HG03039 (cell line): Measurements from ENCODE around the gene RSPH6A.
A peak's percentile ranks its signal among the peaks of the same experiment; 100 is the strongest.

ENCODE experiments used
- ATAC-seq: cut with Tn5 transposase; IDR thresholded peaks from one replicate; pipeline ENCODE4 v1.9.1; 2021; ENCODE audit warnings: mild to moderate bottlenecking, moderate library complexity; ENCODE audit not compliant: unreplicated experiment

Gene RSPH6A

GRCh38 chr19:45814851-45815480 lies at the start of gene RSPH6A:
TSS of gene RSPH6A (minus strand) at chr19:45815308. CDS start at chr19:45815176, 132 bp downstream.
- ATAC-seq, result no peak

- ATAC-seq, result no peak
Observed at GRCh38 chr19:45864629-45865082, 49.5 kb upstream of the RSPH6A start.

- ATAC-seq, result no peak
Observed at GRCh38 chr19:45863840-45864628, 48.9 kb upstream of the RSPH6A start, which contains the start of gene FOXA3. TSS of gene FOXA3 (plus strand) at chr19:45864326. CDS start at chr19:45864457, 131 bp downstream.

GRCh38 chr19:45863335-45863839 lies 48.3 kb upstream of the RSPH6A start:
- ATAC-seq, result no peak

- ATAC-seq, result peak; percentile 78
Observed at GRCh38 chr19:45862564-45863334, 47.6 kb upstream of the RSPH6A start, which contains the start of gene SYMPK. TSS of gene SYMPK (minus strand) at chr19:45863147. CDS start at chr19:45854495, 8,652 bp downstream.

GRCh38 chr19:45862271-45862563 lies 47.1 kb upstream of the RSPH6A start:
- no peak for ATAC-seq

GRCh38 chr19:45860359-45861259 lies 45.5 kb upstream of the RSPH6A start:
- no peak for ATAC-seq

- ATAC-seq, result no peak
Observed at GRCh38 chr19:45854167-45854778, 39.2 kb upstream of the RSPH6A start.

GRCh38 chr19:45852983-45853382 lies 37.9 kb upstream of the RSPH6A start:
- no peak for ATAC-seq

- ATAC-seq, result no peak
Observed at GRCh38 chr19:45852145-45852750, 37.1 kb upstream of the RSPH6A start.

GRCh38 chr19:45848922-45849321 lies 33.8 kb upstream of the RSPH6A start:
- ATAC-seq, result no peak

- ATAC-seq, result no peak
Observed at GRCh38 chr19:45847663-45848062, 32.6 kb upstream of the RSPH6A start.

GRCh38 chr19:45842198-45842597 lies 27.1 kb upstream of the RSPH6A start:
- ATAC-seq, result no peak

GRCh38 chr19:45834970-45835369 lies 19.9 kb upstream of the RSPH6A start:
- no peak for ATAC-seq

- no peak for ATAC-seq
Observed at GRCh38 chr19:45828945-45829344, 13.8 kb upstream of the RSPH6A start.

- no peak for ATAC-seq
Observed at GRCh38 chr19:45828523-45828922, 13.4 kb upstream of the RSPH6A start.

- ATAC-seq, result no peak
Observed at GRCh38 chr19:45827459-45828093, 12.5 kb upstream of the RSPH6A start.

GRCh38 chr19:45826934-45827333 lies 11.8 kb upstream of the RSPH6A start:
- no peak for ATAC-seq
